ENCODE data around the gene KRTAP2-1.
"Not testable (repeated sequence)": the region's sequence is repeated elsewhere in the genome, so short reads cannot be mapped to it uniquely, and the experiment has no call there.

Gene KRTAP2-1

GRCh38 chr17:41013606-41014005 is 33.5 kb downstream of the KRTAP2-1 start:
- DNase-seq (ENCODE audit: low read depth in 1 of 2, low spot score in 1 of 2) = no peak

- no peak for DNase-seq (ENCODE audit: low read depth in 1 of 2, low spot score in 1 of 2)
Measured at GRCh38 chr17:41013181-41013580, 33.9 kb downstream of the KRTAP2-1 start.

- no peak for DNase-seq (ENCODE audit: low read depth in 1 of 2, low spot score in 1 of 2)
Measured at GRCh38 chr17:41012326-41013120, 34.6 kb downstream of the KRTAP2-1 start.

- no peak for DNase-seq (ENCODE audit: low read depth in 1 of 2, low spot score in 1 of 2)
Measured at GRCh38 chr17:41010441-41010840, 36.7 kb downstream of the KRTAP2-1 start.

GRCh38 chr17:41009936-41010335 is 37.2 kb downstream of the KRTAP2-1 start:
- DNase-seq (ENCODE audit: low read depth in 1 of 2, low spot score in 1 of 2) = no peak

GRCh38 chr17:41009301-41009760 is 37.8 kb downstream of the KRTAP2-1 start:
- DNase-seq (ENCODE audit: low read depth in 1 of 2, low spot score in 1 of 2) = no peak

- DNase-seq (ENCODE audit: low read depth in 1 of 2, low spot score in 1 of 2) = no peak
Measured at GRCh38 chr17:41008811-41009210, 38.3 kb downstream of the KRTAP2-1 start, which contains the start of gene KRTAP3-1. Gene KRTAP3-1 (minus strand): TSS chr17:41009128. CDS start chr17:41009074, 54 bp downstream.

- DNase-seq (ENCODE audit: low read depth in 1 of 2, low spot score in 1 of 2) = no peak
Measured at GRCh38 chr17:41004397-41004796, 42.7 kb downstream of the KRTAP2-1 start.

GRCh38 chr17:41003926-41004325 is 43.2 kb downstream of the KRTAP2-1 start:
- DNase-seq (ENCODE audit: low read depth in 1 of 2, low spot score in 1 of 2) = no peak

GRCh38 chr17:41002814-41003213 is 44.3 kb downstream of the KRTAP2-1 start:
- no peak for DNase-seq (ENCODE audit: low read depth in 1 of 2, low spot score in 1 of 2)

GRCh38 chr17:41001795-41002194 is 45.3 kb downstream of the KRTAP2-1 start:
- DNase-seq (ENCODE audit: low read depth in 1 of 2, low spot score in 1 of 2) = no peak

GRCh38 chr17:40999563-40999962 is 47.6 kb downstream of the KRTAP2-1 start, which contains the start of gene KRTAP3-2:
Gene KRTAP3-2 (minus strand): TSS chr17:40999906. CDS start chr17:40999853, 53 bp downstream.
- not testable (repeated sequence) for DNase-seq (ENCODE audit: low read depth in 1 of 2, low spot score in 1 of 2)

- no peak for DNase-seq (ENCODE audit: low read depth in 1 of 2, low spot score in 1 of 2)
Measured at GRCh38 chr17:40997361-40997760, 49.8 kb downstream of the KRTAP2-1 start.

GRCh38 chr17:40996829-40997228 is 50.3 kb downstream of the KRTAP2-1 start:
- DNase-seq (ENCODE audit: low read depth in 1 of 2, low spot score in 1 of 2) = no peak

Data from stimulated activated CD4-positive, alpha-beta T cell treated with anti-CD3 and anti-CD28 coated beads, Interleukin-15, amount 100 ng/mL, for 1 hour (primary cell).